ENCODE results near the gene TBC1D2.
"Not testable (repeated sequence)": the region's sequence is repeated elsewhere in the genome, so short reads cannot be mapped to it uniquely, and the experiment has no call there.

The TBC1D2 gene, protein sequence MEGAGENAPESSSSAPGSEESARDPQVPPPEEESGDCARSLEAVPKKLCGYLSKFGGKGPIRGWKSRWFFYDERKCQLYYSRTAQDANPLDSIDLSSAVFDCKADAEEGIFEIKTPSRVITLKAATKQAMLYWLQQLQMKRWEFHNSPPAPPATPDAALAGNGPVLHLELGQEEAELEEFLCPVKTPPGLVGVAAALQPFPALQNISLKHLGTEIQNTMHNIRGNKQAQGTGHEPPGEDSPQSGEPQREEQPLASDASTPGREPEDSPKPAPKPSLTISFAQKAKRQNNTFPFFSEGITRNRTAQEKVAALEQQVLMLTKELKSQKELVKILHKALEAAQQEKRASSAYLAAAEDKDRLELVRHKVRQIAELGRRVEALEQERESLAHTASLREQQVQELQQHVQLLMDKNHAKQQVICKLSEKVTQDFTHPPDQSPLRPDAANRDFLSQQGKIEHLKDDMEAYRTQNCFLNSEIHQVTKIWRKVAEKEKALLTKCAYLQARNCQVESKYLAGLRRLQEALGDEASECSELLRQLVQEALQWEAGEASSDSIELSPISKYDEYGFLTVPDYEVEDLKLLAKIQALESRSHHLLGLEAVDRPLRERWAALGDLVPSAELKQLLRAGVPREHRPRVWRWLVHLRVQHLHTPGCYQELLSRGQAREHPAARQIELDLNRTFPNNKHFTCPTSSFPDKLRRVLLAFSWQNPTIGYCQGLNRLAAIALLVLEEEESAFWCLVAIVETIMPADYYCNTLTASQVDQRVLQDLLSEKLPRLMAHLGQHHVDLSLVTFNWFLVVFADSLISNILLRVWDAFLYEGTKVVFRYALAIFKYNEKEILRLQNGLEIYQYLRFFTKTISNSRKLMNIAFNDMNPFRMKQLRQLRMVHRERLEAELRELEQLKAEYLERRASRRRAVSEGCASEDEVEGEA

DNA sequence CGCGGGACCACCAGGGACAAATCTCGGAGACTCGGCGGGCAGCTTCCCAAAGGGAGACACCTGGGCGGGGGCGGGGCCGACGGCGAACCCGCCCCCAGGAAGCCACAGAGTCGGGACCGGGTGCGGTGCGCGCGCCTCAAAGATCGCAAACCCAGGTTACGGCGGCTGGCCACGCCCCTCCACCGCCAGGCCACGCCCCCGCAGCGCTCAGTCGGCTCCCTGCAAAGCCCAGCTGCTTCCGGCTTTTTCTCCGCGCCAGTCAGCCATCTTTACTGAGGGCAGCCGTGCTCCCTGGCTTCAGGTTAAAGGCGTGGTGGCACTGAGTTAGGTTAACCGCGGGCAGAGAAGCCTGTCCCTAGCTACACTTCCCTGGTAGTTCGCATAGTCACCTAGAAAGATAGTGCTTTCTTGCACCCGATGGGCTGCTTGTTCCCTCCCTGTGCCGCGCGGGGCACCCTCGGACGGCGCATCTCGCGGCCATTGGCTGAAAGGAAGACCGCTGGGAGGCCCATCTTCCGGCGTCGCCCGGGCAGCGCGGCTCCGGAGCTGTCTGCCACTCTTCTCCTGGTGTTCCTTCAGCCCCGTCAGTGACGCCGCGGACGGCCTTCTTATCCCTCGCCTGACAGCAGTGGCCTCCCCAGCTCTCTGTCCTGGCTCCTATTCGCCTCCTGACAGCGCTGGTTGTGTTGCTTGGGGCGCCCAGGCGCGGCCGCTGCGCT lies at the start of gene TBC1D2:
Gene TBC1D2 (minus strand): TSS at position 72 of the 719 bp plus-strand sequence. CDS start 108 bp downstream, outside the sequence.
- peak; percentile 86 for DNase-seq (ENCODE audit: low read depth)

GRCh38 chr9:98304381-98304780 lies 48.9 kb upstream of the TBC1D2 start:
- no peak for DNase-seq (ENCODE audit: low read depth)

GRCh38 chr9:98303633-98304125 lies 48.2 kb upstream of the TBC1D2 start:
- no peak for DNase-seq (ENCODE audit: low read depth)

GRCh38 chr9:98302938-98303632 lies 47.6 kb upstream of the TBC1D2 start:
- DNase-seq (ENCODE audit: low read depth): no peak

GRCh38 chr9:98302150-98302549 lies 46.7 kb upstream of the TBC1D2 start:
- DNase-seq (ENCODE audit: low read depth): no peak

- DNase-seq (ENCODE audit: low read depth): no peak
Observed at GRCh38 chr9:98300611-98301010, 45.2 kb upstream of the TBC1D2 start.

- DNase-seq (ENCODE audit: low read depth): no peak
Observed at GRCh38 chr9:98298476-98298875, 43.0 kb upstream of the TBC1D2 start.

- no peak for DNase-seq (ENCODE audit: low read depth)
Observed at GRCh38 chr9:98295824-98296223, 40.4 kb upstream of the TBC1D2 start.

DNA sequence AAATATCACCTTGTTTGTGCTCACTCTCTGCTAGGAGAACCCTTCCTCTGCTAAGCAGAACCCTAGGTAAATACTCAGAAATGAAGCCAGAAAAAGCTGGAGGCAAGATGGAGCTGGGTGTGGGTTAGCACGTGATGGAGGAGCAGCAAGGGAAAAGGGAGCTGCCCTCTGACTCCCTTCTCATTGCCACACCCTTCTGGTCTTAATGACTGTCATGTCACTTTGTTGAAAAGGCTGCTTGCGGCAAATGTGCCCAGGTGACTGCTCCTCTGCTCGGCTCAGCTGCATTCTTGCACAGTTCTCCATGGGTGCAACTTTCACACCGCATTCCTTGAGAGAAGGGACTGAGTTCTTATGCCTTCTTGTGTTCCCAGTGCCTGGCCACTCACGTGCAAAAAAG lies 36.4 kb upstream of the TBC1D2 start:
- DNase-seq (ENCODE audit: low read depth): no peak

- DNase-seq (ENCODE audit: low read depth): no peak
Observed at GRCh38 chr9:98290411-98290810, 35.0 kb upstream of the TBC1D2 start.

DNA sequence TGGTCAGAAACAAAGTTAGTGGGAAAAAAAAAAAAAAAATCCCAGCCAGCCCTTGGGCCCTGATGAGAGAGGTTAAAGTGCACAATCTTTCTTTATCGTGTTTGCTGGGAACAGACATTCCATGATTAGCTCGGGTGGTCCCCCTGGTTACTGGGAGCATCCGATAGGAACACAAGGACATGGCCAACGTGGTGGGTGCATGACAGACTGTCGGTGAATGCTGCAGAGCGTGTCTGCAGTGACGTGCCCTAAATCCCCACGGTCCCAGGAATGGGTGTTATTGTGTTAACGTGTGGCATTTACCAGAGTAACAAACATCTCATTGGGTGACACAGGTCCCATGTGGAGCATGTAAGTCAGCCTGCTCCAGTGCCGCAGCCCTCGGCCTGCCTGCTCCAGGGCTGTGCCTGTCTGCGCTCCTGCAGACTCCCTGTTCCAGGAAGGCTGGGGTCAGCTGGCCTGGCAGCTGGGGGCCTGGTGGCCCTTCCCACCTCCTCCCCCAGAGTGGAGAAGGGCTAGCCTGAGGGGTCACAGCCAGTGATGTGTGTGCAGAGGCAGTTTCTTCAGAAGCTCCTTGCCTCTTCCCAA lies 34.3 kb upstream of the TBC1D2 start:
- no peak for DNase-seq (ENCODE audit: low read depth)

GRCh38 chr9:98288881-98289280 lies 33.4 kb upstream of the TBC1D2 start:
- DNase-seq (ENCODE audit: low read depth): peak; percentile 15

GRCh38 chr9:98287384-98287783 lies 31.9 kb upstream of the TBC1D2 start:
- peak; percentile 13 for DNase-seq (ENCODE audit: low read depth)

DNA sequence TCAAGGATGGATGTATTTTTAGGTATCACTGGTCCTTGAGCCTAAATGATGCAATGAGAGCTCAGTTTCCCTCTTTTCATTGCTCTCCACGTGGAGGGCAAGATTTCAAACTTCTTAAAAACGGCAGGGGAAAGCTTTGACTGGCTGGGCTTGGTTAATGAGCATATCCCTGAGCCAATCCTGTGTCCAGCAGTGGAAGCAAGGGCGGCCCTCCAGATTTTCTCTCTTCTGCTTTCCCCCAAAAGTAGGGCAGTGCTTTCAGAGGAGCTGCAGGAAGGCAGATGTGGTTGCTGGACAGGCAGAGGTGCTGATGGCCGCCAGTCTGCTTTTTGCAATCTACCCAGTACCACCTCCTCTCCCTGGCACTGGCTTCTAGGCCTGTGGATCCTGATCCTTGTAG lies 30.0 kb upstream of the TBC1D2 start:
- no peak for DNase-seq (ENCODE audit: low read depth)

DNA sequence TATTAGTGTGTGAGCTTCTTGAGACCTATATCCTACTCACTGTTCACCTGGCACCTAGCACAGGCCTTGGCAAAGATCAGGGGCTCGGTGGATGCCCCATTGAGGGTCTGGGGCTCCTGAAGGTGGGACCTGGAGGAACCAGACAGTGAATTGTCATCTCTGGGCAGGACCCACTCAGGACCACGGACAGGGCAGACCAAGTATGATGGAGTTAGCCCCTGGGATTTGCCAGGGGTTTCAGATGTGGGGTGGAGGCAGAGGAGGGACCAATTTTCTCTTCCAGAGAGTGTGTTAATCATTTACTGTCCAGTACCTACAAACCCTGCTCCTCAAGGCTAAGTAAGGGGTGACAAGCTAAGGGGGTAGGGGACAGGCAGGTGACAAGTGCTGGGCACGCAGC lies 29.3 kb upstream of the TBC1D2 start:
- no peak for DNase-seq (ENCODE audit: low read depth)

GRCh38 chr9:98283143-98283542 lies 27.7 kb upstream of the TBC1D2 start:
- not testable (repeated sequence) for DNase-seq (ENCODE audit: low read depth)

DNA sequence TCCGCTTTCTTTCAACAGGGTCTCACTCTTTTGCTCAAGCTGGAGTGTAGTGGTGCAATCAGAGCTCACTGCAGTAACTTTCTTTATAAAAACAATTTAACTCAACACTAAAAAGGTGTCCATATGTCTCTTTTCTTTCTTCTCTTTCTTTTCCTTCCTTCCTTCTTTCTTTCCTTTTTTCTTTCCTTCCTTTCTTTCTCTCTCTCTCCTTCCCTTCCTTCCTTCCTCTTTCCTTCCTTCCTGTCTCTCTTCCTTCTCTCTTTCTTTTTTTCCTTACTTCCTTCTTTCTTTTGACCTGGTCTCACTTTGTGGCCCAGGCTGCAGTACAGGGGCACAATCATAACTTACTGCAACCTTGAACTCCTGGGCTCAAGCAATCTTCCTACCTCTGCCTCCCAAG lies 25.8 kb upstream of the TBC1D2 start:
- DNase-seq (ENCODE audit: low read depth): no peak

DNA sequence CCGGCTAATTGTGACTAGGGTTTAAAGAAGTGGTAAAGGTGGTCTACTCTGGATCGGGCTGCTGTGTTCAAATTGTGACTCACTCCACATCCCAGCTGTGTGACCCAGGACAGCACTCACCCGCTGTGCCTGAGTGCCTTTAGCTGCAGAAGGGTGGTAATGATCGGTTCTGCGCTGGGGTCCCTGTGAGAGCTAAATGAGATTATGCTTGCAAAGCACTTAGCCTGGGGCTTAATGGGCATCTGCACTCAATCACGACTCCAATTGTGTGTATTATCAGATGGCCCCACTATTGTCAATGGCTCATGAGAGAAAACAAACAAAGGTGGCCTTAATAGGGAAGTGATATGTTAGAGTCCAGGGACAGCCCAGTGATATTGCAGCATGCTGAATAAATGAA lies 25.1 kb upstream of the TBC1D2 start:
- no peak for DNase-seq (ENCODE audit: low read depth)

- no peak for DNase-seq (ENCODE audit: low read depth)
Observed at GRCh38 chr9:98280162-98280561, 24.7 kb upstream of the TBC1D2 start.

DNA sequence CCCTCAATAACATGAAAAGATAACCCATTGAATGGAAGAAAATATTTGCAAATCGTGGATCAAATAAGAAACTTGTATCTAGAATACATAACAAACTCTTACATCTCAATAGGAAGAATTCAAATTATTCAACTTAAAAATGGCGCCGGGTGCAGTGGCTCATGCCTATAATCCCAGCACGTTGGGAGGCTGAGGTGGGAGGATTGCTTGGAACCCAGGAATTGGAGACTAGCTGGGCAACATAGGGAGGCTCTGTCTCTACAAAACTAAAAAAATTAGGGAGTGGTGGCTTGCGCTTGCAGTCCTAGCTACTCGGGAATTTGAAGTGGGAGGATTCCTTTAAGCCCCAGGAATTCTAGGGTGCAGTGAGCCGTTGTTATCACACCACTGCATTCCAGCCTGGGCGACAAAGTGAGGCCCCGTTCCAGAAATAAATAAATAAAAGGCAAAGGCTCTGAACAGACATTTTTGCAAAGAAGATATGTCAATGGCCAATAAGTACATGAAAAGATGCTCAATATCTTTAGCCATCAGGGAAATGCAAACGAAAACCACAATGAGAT lies 21.5 kb upstream of the TBC1D2 start:
- DNase-seq (ENCODE audit: low read depth): no peak

- no peak for DNase-seq (ENCODE audit: low read depth)
Observed at GRCh38 chr9:98275159-98275558, 19.7 kb upstream of the TBC1D2 start.
